HEK293 (cell line): ENCODE results near the gene ARHGEF4.
"Not testable (repeated sequence)": the region's sequence is repeated elsewhere in the genome, so short reads cannot be mapped to it uniquely, and the experiment has no call there.

ENCODE experiments used
- MZF1 ChIP-seq: fragments of 450-650 bp; formaldehyde crosslinking; IDR thresholded peaks from 2 replicates; pipeline ENCODE4 v1.5.1; 2017; ENCODE audit warnings: missing biosample characterization, missing genetic modification characterization, borderline replicate concordance
- REST ChIP-seq: fragments of 450-650 bp; formaldehyde crosslinking; IDR thresholded peaks from 2 replicates; pipeline ENCODE4 v1.5.1; 2016; ENCODE audit warnings: missing biosample characterization, missing genetic modification characterization
- YY1 ChIP-seq: fragments of 450-650 bp; formaldehyde crosslinking; IDR thresholded peaks from 2 replicates; pipeline ENCODE4 v1.5.1; 2018; ENCODE audit warnings: missing biosample characterization, missing genetic modification characterization
- ZBTB21 ChIP-seq: fragments of 450-650 bp; formaldehyde crosslinking; IDR thresholded peaks from 2 replicates; pipeline ENCODE4 v1.5.1; 2017; ENCODE audit warnings: missing biosample characterization, missing genetic modification characterization
- ZNF146 ChIP-seq: fragments of 450-650 bp; formaldehyde crosslinking; IDR thresholded peaks from 2 replicates; pipeline ENCODE4 v1.5.1; 2016; ENCODE audit warnings: missing biosample characterization, missing genetic modification characterization
- ZNF184 ChIP-seq: fragments of 450-650 bp; IDR thresholded peaks from 2 replicates; pipeline ENCODE4 v1.5.1; 2018; ENCODE audit warnings: missing biosample characterization, mild to moderate bottlenecking, missing genetic modification characterization
- ZNF324 ChIP-seq: fragments of 450-650 bp; formaldehyde crosslinking; IDR thresholded peaks from 2 replicates; pipeline ENCODE4 v1.5.1; 2016; ENCODE audit warnings: missing biosample characterization, missing genetic modification characterization
- ZNF473 ChIP-seq: fragments of 450-650 bp; formaldehyde crosslinking; IDR thresholded peaks from 2 replicates; pipeline ENCODE4 v1.5.1; 2017; ENCODE audit warnings: missing biosample characterization, missing genetic modification characterization
- ZNF660 ChIP-seq: fragments of 450-650 bp; IDR thresholded peaks from 2 replicates; pipeline ENCODE4 v1.5.1; 2018; ENCODE audit warnings: missing biosample characterization, mild to moderate bottlenecking, missing genetic modification characterization
- ZNF768 ChIP-seq: fragments of 450-650 bp; formaldehyde crosslinking; IDR thresholded peaks from 2 replicates; pipeline ENCODE4 v1.5.1; 2018; ENCODE audit warnings: missing biosample characterization, mild to moderate bottlenecking, missing genetic modification characterization
- TF ChIP-seq, protein P1 (sequence below): fragments of 450-650 bp; formaldehyde crosslinking; IDR thresholded peaks from 2 replicates; pipeline ENCODE4 v1.5.1; 2016; ENCODE audit warnings: missing biosample characterization, missing genetic modification characterization
- TF ChIP-seq, protein P2 (sequence below): fragments of 450-650 bp; formaldehyde crosslinking; IDR thresholded peaks from 2 replicates; pipeline ENCODE4 v1.5.1; 2017; ENCODE audit warnings: missing biosample characterization, missing genetic modification characterization
- TF ChIP-seq, protein P3 (sequence below): fragments of 450-650 bp; formaldehyde crosslinking; IDR thresholded peaks from 2 replicates; pipeline ENCODE4 v1.5.1; 2016; ENCODE audit warnings: missing biosample characterization, missing genetic modification characterization, borderline replicate concordance
- TF ChIP-seq, protein P4 (sequence below): IDR thresholded peaks from 2 replicates; pipeline ENCODE4 v1.6.1; 2011; ENCODE audit warnings: mild to moderate bottlenecking, low read depth, low read length, borderline replicate concordance

DNA sequence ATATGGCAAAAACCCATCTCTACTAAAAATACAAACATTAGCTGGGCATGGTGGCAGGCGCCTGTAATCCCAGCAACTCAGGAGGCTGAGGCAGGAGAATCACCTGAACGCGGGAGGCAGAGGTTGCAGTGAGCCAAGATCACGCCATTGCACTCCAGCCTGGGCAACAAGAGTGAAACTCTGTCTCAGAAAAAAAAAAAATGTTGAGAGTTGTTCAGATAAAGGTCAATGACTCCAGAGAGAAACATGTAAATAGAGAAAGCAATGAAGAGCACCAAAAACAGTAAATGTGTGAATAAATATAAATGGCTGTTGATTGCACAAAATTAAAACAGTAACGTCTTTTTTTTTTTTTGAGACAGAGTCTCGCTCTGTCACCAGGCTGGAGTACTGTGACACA, 243.2 kb downstream of the ARHGEF4 start:
- not testable (repeated sequence) for TF ChIP-seq ZNF146; ZNF660 (tag by site-specific recombination); ZNF768 (tag by site-specific recombination); ZNF324 (tag by site-specific recombination); YY1; MZF1; ZNF473; REST; ZNF184; ZBTB21 (tag by site-specific recombination)
- TF ChIP-seq, protein P1, sequence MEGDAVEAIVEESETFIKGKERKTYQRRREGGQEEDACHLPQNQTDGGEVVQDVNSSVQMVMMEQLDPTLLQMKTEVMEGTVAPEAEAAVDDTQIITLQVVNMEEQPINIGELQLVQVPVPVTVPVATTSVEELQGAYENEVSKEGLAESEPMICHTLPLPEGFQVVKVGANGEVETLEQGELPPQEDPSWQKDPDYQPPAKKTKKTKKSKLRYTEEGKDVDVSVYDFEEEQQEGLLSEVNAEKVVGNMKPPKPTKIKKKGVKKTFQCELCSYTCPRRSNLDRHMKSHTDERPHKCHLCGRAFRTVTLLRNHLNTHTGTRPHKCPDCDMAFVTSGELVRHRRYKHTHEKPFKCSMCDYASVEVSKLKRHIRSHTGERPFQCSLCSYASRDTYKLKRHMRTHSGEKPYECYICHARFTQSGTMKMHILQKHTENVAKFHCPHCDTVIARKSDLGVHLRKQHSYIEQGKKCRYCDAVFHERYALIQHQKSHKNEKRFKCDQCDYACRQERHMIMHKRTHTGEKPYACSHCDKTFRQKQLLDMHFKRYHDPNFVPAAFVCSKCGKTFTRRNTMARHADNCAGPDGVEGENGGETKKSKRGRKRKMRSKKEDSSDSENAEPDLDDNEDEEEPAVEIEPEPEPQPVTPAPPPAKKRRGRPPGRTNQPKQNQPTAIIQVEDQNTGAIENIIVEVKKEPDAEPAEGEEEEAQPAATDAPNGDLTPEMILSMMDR (tag by site-specific recombination), result not testable (repeated sequence)
- TF ChIP-seq, protein P2, sequence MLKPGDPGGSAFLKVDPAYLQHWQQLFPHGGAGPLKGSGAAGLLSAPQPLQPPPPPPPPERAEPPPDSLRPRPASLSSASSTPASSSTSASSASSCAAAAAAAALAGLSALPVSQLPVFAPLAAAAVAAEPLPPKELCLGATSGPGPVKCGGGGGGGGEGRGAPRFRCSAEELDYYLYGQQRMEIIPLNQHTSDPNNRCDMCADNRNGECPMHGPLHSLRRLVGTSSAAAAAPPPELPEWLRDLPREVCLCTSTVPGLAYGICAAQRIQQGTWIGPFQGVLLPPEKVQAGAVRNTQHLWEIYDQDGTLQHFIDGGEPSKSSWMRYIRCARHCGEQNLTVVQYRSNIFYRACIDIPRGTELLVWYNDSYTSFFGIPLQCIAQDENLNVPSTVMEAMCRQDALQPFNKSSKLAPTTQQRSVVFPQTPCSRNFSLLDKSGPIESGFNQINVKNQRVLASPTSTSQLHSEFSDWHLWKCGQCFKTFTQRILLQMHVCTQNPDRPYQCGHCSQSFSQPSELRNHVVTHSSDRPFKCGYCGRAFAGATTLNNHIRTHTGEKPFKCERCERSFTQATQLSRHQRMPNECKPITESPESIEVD (tag by site-specific recombination), result not testable (repeated sequence)
- TF ChIP-seq, protein P3, sequence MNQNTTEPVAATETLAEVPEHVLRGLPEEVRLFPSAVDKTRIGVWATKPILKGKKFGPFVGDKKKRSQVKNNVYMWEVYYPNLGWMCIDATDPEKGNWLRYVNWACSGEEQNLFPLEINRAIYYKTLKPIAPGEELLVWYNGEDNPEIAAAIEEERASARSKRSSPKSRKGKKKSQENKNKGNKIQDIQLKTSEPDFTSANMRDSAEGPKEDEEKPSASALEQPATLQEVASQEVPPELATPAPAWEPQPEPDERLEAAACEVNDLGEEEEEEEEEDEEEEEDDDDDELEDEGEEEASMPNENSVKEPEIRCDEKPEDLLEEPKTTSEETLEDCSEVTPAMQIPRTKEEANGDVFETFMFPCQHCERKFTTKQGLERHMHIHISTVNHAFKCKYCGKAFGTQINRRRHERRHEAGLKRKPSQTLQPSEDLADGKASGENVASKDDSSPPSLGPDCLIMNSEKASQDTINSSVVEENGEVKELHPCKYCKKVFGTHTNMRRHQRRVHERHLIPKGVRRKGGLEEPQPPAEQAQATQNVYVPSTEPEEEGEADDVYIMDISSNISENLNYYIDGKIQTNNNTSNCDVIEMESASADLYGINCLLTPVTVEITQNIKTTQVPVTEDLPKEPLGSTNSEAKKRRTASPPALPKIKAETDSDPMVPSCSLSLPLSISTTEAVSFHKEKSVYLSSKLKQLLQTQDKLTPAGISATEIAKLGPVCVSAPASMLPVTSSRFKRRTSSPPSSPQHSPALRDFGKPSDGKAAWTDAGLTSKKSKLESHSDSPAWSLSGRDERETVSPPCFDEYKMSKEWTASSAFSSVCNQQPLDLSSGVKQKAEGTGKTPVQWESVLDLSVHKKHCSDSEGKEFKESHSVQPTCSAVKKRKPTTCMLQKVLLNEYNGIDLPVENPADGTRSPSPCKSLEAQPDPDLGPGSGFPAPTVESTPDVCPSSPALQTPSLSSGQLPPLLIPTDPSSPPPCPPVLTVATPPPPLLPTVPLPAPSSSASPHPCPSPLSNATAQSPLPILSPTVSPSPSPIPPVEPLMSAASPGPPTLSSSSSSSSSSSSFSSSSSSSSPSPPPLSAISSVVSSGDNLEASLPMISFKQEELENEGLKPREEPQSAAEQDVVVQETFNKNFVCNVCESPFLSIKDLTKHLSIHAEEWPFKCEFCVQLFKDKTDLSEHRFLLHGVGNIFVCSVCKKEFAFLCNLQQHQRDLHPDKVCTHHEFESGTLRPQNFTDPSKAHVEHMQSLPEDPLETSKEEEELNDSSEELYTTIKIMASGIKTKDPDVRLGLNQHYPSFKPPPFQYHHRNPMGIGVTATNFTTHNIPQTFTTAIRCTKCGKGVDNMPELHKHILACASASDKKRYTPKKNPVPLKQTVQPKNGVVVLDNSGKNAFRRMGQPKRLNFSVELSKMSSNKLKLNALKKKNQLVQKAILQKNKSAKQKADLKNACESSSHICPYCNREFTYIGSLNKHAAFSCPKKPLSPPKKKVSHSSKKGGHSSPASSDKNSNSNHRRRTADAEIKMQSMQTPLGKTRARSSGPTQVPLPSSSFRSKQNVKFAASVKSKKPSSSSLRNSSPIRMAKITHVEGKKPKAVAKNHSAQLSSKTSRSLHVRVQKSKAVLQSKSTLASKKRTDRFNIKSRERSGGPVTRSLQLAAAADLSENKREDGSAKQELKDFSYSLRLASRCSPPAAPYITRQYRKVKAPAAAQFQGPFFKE (tag by site-specific recombination), result not testable (repeated sequence)
- TF ChIP-seq, protein P4, sequence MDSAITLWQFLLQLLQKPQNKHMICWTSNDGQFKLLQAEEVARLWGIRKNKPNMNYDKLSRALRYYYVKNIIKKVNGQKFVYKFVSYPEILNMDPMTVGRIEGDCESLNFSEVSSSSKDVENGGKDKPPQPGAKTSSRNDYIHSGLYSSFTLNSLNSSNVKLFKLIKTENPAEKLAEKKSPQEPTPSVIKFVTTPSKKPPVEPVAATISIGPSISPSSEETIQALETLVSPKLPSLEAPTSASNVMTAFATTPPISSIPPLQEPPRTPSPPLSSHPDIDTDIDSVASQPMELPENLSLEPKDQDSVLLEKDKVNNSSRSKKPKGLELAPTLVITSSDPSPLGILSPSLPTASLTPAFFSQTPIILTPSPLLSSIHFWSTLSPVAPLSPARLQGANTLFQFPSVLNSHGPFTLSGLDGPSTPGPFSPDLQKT, result not testable (repeated sequence)
